DND-41 (cell line): ENCODE measurements around the gene CDC45.
A peak's percentile ranks its signal among the peaks of the same experiment; 100 is the strongest.

Experiments
- ATAC-seq: fragments of 200-7000 bp; cut with Tn5 transposase; 3 replicates; pipeline ENCODE4 v1.9.1; 2021; ENCODE audit warnings: low read depth; ENCODE audit not compliant: insufficient read depth
- DNase-seq: peaks from one replicate; pipeline ENCODE4 v3.0.0-alpha.2; 2020
- H2AFZ ChIP-seq: 2 replicates; pipeline ENCODE4 v1.6.0; 2012; ENCODE audit warnings: low read depth, low read length
- H3K27ac ChIP-seq: 2 replicates; pipeline ENCODE4 v1.5.1; 2012; ENCODE audit warnings: low read length, inconsistent platforms
- H3K27me3 ChIP-seq: fragments of 200-600 bp; sonication (generic); 2 replicates; pipeline ENCODE4 v1.6.0; 2012; ENCODE audit warnings: low read length, mild to moderate bottlenecking, inconsistent platforms; ENCODE audit not compliant: insufficient read depth, poor library complexity
- H3K36me3 ChIP-seq: 2 replicates; pipeline ENCODE4 v1.5.1; 2012; ENCODE audit warnings: low read length, inconsistent platforms; ENCODE audit not compliant: insufficient read depth
- H3K4me1 ChIP-seq: 2 replicates; pipeline ENCODE4 v1.5.1; 2012; ENCODE audit warnings: mild to moderate bottlenecking, low read length; ENCODE audit not compliant: insufficient read depth
- H3K4me2 ChIP-seq: 2 replicates; pipeline ENCODE4 v1.6.0; 2012; ENCODE audit warnings: mild to moderate bottlenecking, moderate library complexity, low read length, inconsistent platforms; ENCODE audit not compliant: insufficient read depth
- H3K4me3 ChIP-seq, 2 experiments: fragments of 200-600 bp in 1 of 2; shearing (Covaris generic) in 1 of 2; 2 replicates each; pipeline ENCODE4 v1.5.1; 2012 to 2016; ENCODE audit warnings: inconsistent platforms in 2 of 2, low read length in 2 of 2, mild to moderate bottlenecking in 2 of 2, low read depth in 1 of 2, moderate library complexity in 1 of 2
- H3K79me2 ChIP-seq: 2 replicates; pipeline ENCODE4 v1.6.0; 2012; ENCODE audit warnings: low read length, inconsistent platforms; ENCODE audit not compliant: insufficient read depth
- H3K9ac ChIP-seq: 2 replicates; pipeline ENCODE4 v1.6.0; 2012; ENCODE audit warnings: low read depth, mild to moderate bottlenecking, inconsistent platforms, low read length, moderate library complexity
- H3K9me3 ChIP-seq: 2 replicates; pipeline ENCODE4 v1.5.1; 2012; ENCODE audit warnings: low read length, moderate library complexity, mild to moderate bottlenecking, inconsistent platforms; ENCODE audit not compliant: insufficient read depth, severe bottlenecking
- H4K20me1 ChIP-seq: 2 replicates; pipeline ENCODE4 v1.6.0; 2012; ENCODE audit warnings: low read length; ENCODE audit not compliant: insufficient read depth
- EZH2 ChIP-seq: IDR thresholded peaks from 3 replicates; pipeline ENCODE4 v1.6.1; 2012; ENCODE audit warnings: borderline replicate concordance, low read depth, mild to moderate bottlenecking, moderate library complexity, low read length, inconsistent platforms; ENCODE audit not compliant: severe bottlenecking
- TF ChIP-seq, protein P1 (sequence below): IDR thresholded peaks from 2 replicates; pipeline ENCODE4 v1.5.1; 2012; ENCODE audit warnings: borderline replicate concordance, low read length, moderate library complexity, mild to moderate bottlenecking; ENCODE audit not compliant: poor library complexity, severe bottlenecking; ENCODE audit errors: extremely low read depth

Gene CDC45

DNA sequence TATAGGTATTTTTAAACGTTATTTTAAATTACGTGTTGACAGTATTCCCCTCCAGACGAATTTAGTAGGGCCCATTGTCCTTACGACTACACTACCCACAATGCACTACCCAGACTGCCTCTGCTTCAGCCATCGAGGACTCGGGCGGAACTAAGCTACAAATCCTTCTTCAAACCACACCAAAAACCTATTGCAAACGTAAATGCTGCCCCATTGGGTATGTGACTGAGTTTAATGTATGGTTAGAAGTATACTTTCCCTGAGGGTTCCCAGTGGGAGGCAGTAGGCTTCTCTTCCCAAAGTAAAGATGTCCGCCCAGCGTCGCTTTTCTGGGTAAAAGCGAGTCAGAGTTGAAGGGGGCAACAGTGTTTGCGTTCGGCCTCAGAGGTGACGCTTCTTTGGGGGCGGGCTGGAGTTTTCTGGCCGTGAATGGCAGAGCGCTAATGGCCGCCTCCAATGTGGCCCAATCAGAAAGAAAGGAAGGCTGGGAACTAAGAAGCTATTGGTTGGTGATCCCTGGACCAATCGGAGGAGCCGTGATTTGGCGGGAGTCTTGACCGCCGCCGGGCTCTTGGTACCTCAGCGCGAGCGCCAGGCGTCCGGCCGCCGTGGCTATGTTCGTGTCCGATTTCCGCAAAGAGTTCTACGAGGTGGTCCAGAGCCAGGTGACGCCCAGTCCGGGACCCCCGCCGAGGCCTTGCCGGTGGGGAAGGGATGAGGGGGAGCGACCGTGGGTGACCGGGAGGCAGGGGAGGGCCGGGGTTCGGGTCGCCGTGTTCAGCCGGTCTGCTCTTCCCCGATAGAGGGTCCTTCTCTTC is at the start of gene CDC45:
CDC45 (plus strand) TSS at position 566 of the 818 bp plus-strand sequence; CDS start at position 615, 49 bp downstream.
- ATAC-seq, result peak; percentile 91
- Histone ChIP-seq H3K4me1 (peaks cover 53% of the 10 kb centered on the region), H3K4me3 (peak within 1 kb of the TSS; percentile 52 to 98), H3K4me2 (peak within 1 kb of the TSS; percentile 93), H3K79me2 (peaks cover 88% of the 10 kb centered on the region), H3K27ac (peak within 1 kb of the TSS; percentile 100), H2AFZ (peak within 1 kb of the TSS; percentile 98), H3K9ac (peak within 1 kb of the TSS; percentile 79), H4K20me1 (peaks cover 62% of the 10 kb centered on the region), H3K9me3 (no peaks in the 10 kb centered on the region), H3K27me3 (no peaks in the 10 kb centered on the region), H3K36me3 (peaks cover 58% of the 10 kb centered on the region)
- TF ChIP-seq, protein P1, sequence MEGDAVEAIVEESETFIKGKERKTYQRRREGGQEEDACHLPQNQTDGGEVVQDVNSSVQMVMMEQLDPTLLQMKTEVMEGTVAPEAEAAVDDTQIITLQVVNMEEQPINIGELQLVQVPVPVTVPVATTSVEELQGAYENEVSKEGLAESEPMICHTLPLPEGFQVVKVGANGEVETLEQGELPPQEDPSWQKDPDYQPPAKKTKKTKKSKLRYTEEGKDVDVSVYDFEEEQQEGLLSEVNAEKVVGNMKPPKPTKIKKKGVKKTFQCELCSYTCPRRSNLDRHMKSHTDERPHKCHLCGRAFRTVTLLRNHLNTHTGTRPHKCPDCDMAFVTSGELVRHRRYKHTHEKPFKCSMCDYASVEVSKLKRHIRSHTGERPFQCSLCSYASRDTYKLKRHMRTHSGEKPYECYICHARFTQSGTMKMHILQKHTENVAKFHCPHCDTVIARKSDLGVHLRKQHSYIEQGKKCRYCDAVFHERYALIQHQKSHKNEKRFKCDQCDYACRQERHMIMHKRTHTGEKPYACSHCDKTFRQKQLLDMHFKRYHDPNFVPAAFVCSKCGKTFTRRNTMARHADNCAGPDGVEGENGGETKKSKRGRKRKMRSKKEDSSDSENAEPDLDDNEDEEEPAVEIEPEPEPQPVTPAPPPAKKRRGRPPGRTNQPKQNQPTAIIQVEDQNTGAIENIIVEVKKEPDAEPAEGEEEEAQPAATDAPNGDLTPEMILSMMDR, result peak; percentile 5
- no peak for TF ChIP-seq EZH2
- DNase-seq, result peak; percentile 97

DNA sequence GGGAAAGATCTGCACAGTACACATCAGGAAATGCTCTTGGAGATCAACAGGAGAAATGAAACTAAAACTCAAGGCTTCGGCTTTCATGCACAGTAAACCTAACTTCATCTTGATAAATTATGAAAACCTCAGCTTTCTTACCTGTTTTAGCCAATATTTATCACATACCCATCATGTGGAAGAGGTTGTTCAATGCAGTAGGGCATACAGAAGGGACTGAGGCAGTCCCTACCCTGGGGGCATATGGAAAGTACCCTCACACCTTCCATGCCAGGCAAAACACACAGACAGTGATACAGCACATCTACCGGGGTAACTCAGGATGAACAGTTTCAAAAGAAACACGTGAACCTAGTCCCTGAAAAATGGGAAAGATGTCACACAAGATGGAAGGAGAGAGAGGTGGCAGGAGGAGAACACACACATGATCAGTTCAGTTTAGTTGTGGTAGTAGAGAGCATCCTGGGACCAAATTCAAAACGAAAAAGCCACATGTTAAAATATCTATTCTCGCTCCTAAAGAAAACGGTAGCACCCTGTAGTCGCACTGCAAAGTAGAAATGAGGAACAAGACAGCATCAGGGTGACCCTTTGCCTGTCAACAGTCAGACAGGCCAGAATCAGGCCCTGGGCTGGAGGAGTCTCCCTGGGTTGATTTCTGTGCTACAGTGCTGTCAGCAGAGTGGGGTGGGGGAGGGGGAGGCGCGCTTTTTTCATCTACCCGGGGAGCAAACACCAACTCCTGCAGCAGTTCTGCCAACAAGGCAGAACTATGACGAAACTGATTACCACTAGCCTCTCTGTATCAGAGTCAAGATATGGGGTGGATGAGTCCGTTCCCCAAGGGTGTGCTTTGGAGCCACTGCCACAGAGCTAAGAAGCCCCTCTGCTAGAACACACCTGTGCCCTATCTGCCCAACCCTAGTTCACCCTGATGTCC is 49.5 kb upstream of the CDC45 start:
- no peaks in the 10 kb centered on the region for H3K27me3 ChIP-seq
- peaks cover 43% of the 10 kb centered on the region for H4K20me1 ChIP-seq
- peaks cover 82% of the 10 kb centered on the region for H3K79me2 ChIP-seq
- peaks cover 66% of the 10 kb centered on the region for H3K4me1 ChIP-seq
- H3K27ac ChIP-seq, result peak overlapping the region; percentile 74
- H3K9ac ChIP-seq, result peak overlapping the region; percentile 100
- no peaks in the 10 kb centered on the region for H3K9me3 ChIP-seq
- H2AFZ ChIP-seq, result 0 out of 2 replicates have a peak overlapping the region, but pooled peaks have one; percentile 49
- TF ChIP-seq, protein P1, result no peak
- TF ChIP-seq EZH2, result no peak
- H3K4me3 ChIP-seq, result peak overlapping the region; percentile 92 to 96
- DNase-seq (peak; percentile 73), ATAC-seq (peak; percentile 28)
- H3K36me3 ChIP-seq, result peaks cover 44% of the 10 kb centered on the region
- peak overlapping the region; percentile 87 for H3K4me2 ChIP-seq

- Histone ChIP-seq H2AFZ (peak overlapping the region; percentile 49), H3K9me3 (no peaks in the 10 kb centered on the region), H3K4me1 (peaks cover 60% of the 10 kb centered on the region), H3K27ac (peak overlapping the region; percentile 74), H3K27me3 (no peaks in the 10 kb centered on the region), H4K20me1 (peaks cover 41% of the 10 kb centered on the region), H3K79me2 (peaks cover 77% of the 10 kb centered on the region), H3K36me3 (peaks cover 47% of the 10 kb centered on the region), H3K9ac (peak overlapping the region; percentile 100), H3K4me2 (peak overlapping the region; percentile 87), H3K4me3 (peak overlapping the region; percentile 92 to 96)
- ATAC-seq (no peak), DNase-seq (no peak)
- no peak for TF ChIP-seq EZH2
- TF ChIP-seq, protein P1, result peak; percentile 44
Measured at GRCh38 chr22:19430890-19431541, 48.7 kb upstream of the CDC45 start.
